OCI-M2 (cell line): Measurements from ENCODE around the gene RFLNA.
"Not testable (repeated sequence)": the region's sequence is repeated elsewhere in the genome, so short reads cannot be mapped to it uniquely, and the experiment has no call there.

Experiments used
- DNase-seq: peaks from one replicate; lab custom pipeline; 2025; ENCODE audit not compliant: unreplicated experiment; lab: John Stamatoyannopoulos, UW

RFLNA gene

DNA sequence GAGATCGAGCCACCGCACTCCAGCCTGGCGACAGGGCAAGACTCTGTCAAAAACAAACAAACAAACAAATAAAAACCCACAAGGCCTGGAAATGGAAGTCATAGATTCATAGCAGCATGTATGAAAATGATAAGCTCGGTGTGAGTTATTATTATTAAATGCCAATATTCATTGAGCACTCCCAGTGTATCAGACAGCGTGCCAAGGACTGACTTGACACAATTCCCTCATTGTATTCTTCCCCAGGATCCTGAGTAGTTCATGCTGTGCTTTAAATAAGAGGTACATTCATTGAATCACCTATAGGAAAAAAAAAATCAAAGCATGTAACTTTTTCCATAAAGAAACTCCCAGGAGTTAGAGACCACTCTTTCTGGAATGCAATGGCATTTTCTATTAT, 12.6 kb upstream of the RFLNA start:
- no peak for DNase-seq

DNA sequence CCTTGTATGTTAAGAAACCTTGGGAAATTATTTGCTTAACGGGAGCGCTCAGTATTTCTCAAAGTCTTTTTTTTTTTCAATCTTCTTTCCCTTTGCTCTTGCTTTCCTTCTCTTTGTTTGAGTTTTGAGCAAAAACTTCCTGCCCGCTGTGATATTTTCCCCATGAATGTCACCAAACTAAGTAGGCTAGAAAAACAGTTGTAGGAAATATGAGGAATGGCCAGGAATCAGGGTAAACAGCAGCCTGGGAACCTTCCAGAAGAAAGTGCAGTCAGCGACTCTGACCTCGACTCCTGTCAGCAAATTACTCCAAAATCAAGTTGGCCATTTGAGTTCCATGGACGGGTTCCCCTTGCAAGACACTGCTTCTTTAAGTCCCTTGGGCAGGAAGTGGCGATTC, 11.6 kb upstream of the RFLNA start:
- no peak for DNase-seq

DNA sequence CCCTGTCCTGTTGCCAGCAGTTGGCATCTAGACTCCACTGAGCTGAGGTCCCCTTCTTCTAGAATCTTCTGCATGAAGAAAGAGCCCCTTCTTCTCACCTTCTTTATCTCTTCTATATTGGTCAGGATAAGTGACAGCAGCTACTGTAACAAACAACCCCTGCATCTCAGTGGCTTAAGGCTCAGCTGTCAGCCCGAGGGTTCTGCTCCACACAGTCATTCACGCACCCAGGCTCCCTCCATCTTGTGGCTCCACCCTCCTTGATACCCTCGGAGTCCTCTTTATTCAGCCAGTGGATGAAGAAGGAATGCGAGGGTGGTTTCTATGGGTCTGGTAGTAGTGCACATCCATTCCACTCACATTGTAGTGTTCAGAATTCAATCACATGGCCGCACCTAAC, 10.5 kb upstream of the RFLNA start:
- no peak for DNase-seq

DNA sequence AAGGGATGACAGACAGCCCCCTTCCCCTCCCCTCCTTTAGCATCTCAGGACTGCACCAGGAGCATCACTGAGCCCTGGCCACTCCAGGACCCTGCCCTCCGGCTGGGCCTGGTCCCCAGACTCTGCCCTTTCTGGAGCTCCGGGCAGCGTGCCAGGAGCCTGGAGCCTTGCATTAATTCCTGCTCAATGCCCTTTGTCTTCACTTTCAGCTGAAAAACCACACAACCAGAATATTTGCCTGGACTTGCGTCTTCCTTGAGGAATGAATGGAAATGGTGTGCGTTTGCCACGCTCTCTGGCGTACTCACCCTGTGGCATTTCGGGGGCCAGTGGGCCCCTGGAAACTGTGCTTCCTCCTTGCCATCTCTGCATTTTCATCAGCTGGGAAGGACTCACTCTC, 8.5 kb upstream of the RFLNA start:
- DNase-seq: no peak

DNA sequence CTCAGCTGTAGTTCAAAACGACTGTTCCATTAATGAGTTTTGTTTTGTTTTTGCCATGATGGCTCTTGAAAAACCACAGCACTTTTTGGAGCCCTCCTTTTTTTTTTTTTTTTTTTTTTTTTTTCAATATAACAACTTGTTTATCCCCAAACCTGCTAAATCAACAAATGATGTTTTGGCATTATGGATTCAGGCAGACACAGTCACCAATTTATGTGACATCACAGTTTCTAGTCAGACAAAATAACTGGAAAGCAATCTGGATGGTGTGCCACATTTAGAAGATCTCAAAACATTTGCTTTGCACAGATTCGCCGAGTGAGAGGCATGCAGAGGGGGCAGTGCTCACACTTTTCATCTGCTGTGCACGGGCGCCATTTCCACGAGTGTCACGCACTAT, 7.9 kb upstream of the RFLNA start:
- DNase-seq: no peak

DNA sequence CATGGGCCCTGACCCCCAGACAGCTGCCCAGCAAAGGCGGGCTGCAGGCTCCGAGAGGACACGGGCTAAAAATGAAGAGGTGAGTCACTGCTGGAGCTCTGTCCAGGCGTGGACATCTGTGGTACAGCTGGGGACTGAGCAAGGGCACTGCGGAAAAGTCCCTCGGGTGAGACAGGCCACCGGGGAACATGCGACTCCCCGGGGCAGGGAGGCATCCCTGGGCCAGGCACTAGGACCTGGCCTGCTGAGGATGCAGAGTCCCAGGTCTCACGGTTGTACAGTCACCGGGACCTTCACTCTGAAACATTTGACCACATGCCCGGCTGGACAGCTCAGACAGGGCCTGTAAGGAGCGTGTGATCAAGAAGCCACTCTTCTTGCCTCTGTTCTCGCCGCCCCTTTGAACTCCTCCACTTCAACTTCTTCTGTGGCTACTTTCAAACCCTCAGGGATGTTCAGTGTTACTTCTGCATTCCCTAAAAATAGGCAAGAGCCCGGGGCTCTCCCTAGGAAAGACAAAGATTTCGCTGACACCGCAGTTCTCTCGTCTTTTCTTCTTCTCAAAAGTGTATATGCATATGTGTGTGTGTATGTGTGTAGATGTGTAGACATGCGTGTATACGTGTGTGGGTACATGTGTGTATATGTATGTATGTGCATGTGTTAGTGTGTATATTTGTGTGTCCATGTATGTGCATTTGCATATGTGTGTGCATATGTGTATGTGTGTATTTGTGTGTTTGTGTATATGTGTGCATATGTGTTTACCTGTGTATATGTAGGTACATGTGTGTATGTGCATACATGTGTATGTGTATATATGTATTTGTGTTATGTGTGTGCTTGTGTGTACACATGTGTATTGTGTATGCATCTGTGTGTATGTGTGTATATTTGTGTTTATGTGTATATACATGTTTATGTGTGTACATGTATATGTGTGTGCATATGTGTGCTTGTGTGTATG, 5.0 kb upstream of the RFLNA start:
- no peak for DNase-seq

DNA sequence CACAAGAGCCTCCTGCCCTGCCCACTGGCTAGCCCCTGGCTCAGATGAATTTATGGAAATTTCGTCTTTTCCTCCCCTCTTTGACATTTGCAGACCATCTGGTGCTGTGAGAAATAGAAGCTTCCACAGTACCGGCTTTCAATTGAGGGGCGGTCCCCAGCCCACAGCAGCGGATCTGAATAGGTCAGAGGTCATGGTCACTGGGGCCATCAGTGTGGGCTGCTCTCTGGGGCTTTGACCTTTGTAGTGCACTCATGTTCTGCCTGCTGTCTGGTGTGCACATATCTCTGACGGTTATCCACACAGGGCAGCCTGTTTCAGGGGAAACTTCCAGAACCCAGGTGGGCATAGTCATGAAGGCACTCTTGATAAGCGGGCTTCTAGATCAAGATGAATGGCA, 2.5 kb upstream of the RFLNA start:
- DNase-seq: no peak

DNA sequence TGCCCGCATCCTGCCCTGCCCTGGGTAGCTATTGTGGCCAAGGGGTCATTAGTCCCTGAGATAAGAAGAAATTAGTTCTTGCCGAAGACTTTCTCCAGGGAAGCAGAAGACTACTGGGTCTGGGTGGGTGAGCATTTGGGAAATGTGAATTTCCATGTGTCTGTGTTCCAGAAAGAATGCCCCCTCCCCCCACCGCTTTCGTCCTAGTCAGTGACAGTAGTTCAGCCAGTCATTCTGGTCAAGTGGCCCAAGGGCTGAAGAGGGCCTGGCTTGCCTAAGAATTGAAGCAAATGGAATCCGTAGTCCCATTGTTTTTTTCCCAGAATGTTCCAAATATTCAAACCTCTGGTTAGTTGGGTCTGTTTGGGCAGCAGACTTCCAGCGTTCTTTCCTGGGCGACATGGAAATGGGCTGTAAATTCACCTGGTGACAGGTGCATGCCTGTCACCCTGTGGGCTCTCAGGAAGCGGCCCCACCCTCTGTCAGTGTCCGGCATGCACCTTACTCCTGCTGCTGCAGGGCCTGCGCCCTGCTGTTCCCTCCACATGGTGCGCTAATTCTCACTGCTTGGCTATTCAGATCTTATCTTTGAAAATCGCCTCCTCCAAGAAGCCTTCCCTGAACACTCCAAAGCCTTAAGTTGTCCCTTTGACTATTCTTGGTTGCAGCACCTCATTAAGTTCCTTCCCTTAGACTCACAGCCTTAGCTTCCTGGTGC, 1.4 kb upstream of the RFLNA start:
- no peak for DNase-seq

DNA sequence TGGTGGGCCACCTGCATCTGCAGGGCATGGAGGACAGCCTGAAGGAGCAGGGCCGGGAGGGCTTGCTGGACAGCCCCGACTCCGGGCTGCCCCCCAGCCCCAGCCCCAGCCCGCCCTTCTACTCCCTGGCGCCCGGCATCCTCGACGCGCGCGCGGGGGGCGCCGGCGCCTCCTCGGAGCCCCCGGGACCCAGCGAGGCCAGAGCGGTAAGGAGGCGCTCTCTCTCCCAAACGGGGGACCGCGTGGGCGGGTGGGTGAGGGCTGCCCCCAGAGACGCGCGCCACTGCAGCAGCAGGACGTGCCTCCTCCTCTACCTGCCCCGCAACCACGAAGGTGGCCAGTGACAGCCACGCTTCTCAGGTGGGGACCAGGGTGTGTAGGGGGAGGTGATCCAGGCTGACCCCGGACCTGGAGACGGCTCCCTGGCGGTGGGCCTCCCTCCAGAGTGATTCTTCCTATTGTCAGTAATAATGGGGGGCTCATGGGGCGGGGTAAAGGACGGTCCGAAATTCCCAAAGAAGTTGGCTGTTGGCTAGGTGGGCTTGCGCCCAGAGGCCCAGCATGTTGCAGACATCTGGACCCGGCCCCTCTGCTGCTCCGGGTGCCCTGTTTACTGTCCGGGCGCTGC, 652 bp downstream of the RFLNA start:
- DNase-seq: no peak

DNA sequence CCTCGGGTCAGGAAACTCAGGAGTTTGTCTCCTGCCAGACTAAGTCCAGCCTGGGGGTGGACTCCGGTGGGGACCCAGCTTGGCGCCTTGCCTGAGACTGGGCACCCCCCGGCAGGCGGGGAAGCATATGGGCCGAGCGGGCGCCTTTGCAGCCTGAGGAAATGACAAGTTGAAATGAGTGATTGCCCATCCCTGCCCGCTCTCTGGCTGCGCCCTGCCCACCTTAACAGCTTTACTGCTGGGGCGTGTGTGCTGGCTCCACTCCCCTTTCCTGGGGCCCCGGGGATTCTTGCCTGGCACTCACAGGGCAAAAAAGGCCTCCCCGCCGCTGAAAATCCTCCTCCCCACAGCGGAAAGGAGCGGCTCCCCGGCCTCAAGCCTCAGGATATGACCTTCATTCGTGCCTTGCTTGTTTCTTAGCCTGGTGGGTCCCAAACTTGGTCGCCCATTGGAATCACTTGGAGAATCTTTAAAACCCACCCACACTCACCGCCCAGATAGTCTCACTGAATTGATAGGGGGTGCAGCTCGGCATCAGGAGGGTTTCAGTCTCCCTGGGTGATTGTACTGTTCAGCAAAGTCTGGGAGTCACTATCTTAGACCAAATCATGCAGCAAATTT, 1.5 kb downstream of the RFLNA start:
- no peak for DNase-seq

DNA sequence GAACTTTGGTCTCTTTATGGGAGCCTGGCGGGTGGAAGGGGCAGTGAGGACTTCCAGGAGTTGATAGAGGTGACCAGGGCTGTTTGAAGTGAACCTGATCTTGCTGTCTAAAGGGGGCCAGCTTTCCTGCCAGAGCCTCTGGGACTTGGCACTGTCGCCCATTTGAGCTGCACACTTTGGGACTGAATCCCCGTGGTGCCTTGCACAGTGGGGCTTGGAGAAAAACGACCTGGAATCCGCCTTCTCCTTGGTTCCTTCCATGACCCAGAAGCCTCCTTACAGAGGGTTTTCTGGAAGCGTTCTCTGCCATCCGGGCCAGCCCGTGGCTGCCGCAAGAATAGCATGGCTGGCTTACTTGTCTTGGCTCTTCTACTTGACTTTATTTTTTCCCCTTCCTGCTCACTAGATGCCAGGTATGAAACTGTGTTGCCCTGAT, 2.0 kb downstream of the RFLNA start:
- DNase-seq: no peak

DNA sequence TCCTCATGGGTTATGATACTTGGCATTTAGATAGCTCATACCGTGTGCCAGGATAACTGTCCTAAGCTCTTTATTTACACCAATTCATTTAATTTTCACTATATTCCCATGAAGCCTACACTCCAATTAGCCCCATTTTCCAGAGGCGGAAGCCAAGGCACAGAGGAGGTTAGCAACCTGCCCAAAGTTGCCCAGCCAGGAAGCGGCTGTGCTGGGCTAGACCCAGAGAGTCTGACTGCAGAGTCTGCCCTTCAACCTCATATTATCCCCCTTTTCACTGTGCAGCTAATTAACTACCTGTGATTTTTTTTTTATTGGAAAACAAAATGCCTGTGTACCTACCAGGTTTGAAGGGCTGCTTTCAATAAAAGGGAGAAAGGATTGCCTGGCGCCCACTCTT, 2.5 kb downstream of the RFLNA start:
- DNase-seq: no peak

DNA sequence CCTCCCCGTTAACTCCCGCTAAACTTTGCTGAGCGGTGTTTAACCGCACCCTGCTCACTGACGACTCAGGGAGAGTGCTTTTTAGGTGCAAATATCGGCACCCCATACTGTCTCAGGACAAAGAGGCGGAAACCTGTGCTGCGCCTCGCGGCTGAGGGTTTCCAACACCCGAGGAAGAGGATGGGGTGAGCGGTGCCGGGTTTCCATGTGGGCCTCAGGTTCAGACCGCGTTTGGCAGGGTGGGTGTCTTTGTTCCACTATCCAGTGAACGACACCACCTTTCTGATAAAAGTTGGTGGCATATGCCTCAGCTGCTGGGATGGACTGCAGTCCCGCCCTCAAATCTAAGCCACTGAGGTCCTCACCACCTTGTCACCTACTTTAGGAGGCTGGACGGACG, 3.0 kb downstream of the RFLNA start:
- no peak for DNase-seq

DNA sequence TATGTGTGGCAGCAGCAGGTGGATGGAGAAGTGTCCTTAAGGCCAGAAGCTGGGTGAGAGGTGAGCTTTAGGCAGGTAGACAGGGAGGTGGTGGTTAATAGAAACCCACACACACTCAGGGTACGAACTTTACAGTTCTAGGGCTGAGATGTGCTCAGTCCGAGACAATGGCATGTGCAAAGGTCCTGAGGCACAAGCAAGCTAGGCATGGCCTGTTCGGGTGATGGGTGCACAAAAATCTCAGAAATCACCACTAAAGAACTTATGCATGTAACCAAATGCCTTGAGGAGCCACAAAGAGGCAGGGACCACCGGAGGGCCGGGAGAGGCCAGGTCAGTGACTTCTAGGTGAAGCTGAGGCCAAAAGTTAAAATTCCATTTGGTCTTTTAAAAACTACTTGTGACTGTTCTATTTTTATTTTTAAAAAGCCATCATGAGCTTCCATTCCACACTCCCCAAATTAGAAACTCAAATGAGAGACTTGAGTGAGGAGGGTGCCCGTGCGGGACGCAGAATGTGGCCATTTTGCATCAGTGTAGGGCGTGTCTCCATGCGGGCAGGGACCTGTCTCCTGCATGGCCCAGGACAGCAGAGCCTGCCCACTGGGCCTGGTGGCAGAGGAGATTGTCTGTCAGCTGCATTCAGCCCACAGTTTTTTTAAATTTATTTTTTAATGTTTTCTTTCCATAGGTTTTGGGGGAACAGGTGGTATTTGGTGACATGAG, 4.0 kb downstream of the RFLNA start:
- no peak for DNase-seq

DNA sequence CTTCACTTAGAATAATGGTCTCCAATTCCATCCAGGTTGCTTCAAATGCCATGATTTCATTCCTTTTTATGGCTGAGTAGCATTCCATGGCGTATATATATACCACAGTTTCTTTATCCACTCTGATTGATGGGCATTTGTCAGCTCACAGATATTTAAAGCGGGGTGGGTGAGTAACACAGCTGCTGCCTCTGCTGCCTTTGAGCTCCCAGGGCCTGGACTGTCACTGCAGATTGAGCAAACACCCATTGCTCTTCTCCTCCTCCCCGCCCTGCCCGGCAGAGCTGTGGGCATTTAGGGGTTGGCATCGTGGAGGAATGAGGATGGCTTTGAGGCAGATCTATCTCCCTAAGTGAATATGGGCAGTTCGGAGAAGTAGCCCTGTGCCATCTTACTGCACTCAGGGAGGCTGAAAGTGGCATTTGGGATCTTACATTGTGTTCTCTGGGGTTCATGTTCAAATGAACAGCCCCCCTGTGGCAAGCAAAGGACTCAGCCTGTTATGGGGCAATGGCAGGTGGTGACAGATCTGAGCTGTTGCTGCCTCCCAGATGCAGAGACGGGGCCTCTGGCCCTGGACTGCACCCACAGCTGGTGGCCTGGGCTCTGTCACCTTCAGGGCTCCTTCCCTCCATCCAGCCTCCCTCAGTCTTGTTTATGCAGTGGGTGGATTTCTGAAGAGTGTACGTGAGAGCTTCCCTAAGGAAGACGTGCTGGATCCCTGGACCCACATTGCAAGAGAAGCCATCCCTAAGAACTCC, 4.9 kb downstream of the RFLNA start:
- DNase-seq: no peak

DNA sequence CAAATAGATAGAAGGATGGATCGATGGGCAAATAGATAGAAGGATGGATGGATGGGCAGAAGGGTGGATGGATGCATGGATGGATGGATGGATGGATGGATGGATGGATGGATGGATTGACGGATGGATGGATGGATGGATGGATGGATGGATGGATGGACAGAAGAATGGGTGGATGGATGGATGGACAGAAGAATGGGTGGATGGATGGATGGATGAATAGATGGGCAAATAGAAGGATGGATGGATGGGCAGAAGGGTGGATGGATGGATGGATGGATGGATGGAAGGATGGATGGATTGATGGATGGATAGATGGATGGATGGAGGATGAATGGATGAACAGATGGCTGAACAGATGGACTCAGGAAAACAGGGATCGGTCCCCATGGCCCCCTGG, 5.8 kb downstream of the RFLNA start:
- not testable (repeated sequence) for DNase-seq

DNA sequence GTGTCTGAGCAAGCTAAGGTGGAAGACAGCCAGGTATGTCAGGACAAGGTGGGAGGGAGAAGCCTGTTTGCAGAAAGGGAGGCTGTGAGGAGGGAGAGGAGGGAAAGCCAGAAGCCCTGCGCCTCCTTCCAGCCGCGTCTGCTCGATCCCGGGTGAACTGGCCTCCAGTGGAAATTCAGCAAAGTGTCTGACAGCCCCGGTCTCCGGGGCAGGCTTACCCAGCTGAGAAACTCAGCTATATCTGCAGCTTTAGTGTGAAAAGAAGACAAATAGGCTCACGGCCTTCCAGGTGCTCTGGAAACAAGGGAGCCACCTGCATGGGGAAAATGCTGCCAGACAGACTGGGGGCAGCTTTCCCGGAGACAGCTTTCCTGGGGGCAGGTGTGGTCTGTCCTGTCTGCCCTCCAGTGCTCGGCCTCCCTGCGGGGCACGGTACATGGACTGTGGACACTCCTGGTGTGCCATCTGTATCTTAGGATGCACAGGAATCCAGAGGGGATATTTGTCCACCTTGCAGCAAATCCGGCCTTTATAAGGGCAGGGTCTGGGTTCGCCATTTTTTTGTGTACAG, 6.3 kb downstream of the RFLNA start:
- DNase-seq: no peak

DNA sequence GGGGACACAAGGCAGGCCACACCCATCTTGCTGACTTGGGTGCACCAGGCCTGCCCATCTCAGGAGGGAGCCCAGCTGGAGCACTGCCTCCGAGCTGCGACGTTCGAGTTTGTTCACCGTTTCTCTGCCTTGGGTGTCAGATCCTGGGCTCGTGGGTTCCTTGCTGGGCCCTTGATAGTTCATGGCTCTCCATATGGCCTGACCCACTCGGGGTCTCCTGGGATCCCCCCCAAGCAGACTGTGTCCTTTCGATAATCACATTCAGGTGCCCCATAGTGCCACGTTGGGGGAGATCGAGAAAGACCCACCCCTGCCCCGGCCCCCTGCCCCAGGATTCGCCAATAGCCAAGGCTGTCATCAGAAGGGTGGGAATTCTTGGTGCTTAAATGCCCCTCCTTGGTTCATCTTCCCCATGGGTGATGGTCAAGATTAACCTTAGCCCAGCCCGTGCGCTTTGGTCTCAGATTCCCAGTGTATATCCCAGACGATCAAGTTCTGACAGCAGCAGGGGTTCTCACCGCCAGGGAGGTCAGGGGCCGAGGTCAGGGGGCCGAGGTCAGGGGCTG, 7.4 kb downstream of the RFLNA start:
- DNase-seq: no peak

DNA sequence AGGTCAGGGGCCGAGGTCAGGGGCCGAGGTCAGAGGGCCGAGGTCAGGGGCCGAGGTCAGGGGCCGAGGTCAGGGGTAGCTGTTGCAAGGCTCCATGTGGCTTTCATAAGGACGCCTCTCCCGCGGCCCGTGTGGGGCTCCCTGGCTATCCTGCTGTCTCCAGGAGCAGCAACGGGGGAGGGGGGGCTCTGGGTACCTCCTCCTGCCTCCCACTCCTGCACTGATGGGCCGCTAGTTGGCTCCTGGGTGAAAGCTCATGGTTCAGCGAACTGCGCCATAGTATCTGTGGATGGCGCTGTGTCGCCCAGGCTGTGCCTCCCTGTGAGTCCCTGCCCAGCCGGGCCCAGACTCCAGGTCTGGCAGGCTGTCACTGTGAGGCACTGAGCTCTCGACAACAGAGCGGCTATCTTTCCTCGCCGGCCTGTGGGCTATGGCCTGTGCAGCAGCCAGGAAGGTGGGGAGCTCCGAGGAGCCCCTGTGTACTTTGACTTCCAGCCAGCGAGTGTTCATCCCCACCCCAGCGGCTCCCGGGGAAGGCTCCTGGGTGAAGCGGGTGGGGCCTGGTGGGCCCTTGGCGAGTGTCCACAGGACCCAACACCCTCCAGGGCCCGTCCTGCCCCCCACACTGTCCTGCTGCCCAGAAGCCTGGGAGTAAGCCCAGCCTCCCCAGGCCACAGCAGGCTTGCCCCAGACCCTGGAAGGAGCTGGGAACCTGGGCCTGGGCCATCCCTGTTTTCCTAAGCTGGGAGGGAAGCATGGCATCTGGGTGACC, 8.1 kb downstream of the RFLNA start:
- no peak for DNase-seq
